Gastroesophageal sphincter (tissue), 3 donors: ENCODE results near the gene DHRS12.
A peak's percentile ranks its signal among the peaks of the same experiment; 100 is the strongest.

ENCODE experiments used
- CTCF ChIP-seq, 4 experiments: fragments of 200-600 bp in 2 of 4; fragments of 450-650 bp in 2 of 4; sonication (generic) in 1 of 4; IDR thresholded peaks; one replicate each; pipeline ENCODE4 v1.5.1; 2017 to 2019; ENCODE audit warnings: antibody characterized with exemption in 4 of 4, mild to moderate bottlenecking in 2 of 4, moderate library complexity in 2 of 4
- EP300 ChIP-seq: sonication (generic); formaldehyde crosslinking; IDR thresholded peaks from one replicate; pipeline ENCODE4 v1.6.1; 2017; ENCODE audit warnings: antibody characterized with exemption, mild to moderate bottlenecking
- POLR2A ChIP-seq, 2 donors: fragments of 450-650 bp; IDR thresholded peaks; one replicate each; pipeline ENCODE4 v1.6.1; 2017; ENCODE audit warnings: antibody characterized with exemption in 2 of 2, mild to moderate bottlenecking in 2 of 2, moderate library complexity in 1 of 2

DNA sequence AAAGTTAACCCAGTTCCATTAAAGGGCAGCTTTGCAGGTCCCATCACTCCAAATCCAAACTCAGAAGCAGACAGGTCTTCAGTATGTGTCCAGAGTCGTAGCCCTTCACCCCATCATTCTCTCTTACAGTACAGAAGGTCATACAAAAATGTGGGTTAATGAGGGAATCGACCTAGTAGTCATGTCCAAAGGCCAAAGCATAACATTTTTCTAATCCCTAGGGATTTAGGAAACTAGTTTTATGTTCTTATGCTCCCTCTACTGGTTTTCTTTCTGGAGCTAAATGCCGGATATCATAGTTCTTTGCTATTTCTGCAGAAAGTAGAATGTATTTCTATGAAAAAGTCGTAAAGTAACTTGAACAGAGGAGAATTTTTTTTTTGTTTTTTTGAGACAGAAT, 72.2 kb downstream of the DHRS12 start:
- TF ChIP-seq CTCF (IDR thresholded peaks at IDR 0.05) = peak in 3 of 4 experiments; percentile 38 to 52 (median 44)
- no peak for TF ChIP-seq POLR2A (IDR thresholded peaks at IDR 0.05)
- TF ChIP-seq EP300 = no peak
